SK-N-SH (cell line): ENCODE data around the gene APOLD1. TPM values are rescaled to one million over a fixed set of nuclear protein-coding genes. Genes with fewer than 3 reads are reported as not detected.

Experiments used
- CTCF ChIA-PET: fragments of 300-600, 350-600 bp; formaldehyde crosslinking; extraction: SDS; loops from one replicate; lab custom pipeline; 2021; lab: Yijun Ruan, JAX
- POLR2A ChIA-PET: fragments of 350-600 bp; sonication (Branson Sonifier 250); formaldehyde crosslinking; extraction: SDS; loops from one replicate; lab custom pipeline; 2020; ENCODE audit warnings: antibody characterized with exemption, inconsistent platforms; lab: Yijun Ruan, JAX
- DNase-seq: peaks from one replicate; pipeline ENCODE4 v3.0.0; 2012
- H2AFZ ChIP-seq: fragments of 200-600 bp; sonication (generic); 2 replicates; pipeline ENCODE4 v1.8.1; 2016; ENCODE audit warnings: antibody characterized with exemption, mild to moderate bottlenecking, low read depth
- H3F3A ChIP-seq: fragments of 200-600 bp; sonication (generic); replicated peaks from 2 replicates; pipeline ENCODE3; 2016; ENCODE audit warnings: antibody characterized with exemption, mild to moderate bottlenecking; ENCODE audit not compliant: insufficient read depth
- H3K27ac ChIP-seq, 2 experiments: fragments of 200-500 bp in 1 of 2; fragments of 200-600 bp in 1 of 2; sonication (Bioruptor generic) in 1 of 2; sonication (generic), shearing (Covaris generic) in 1 of 2; 2 replicates each; pipeline versions ENCODE4 v1.5.1 to v1.6.1; 2014 to 2016; ENCODE audit warnings: low read depth in 2 of 2, inconsistent platforms in 1 of 2, low read length in 1 of 2, mild to moderate bottlenecking in 1 of 2, mixed read lengths in 1 of 2
- H3K27me3 ChIP-seq: fragments of 200-600 bp; sonication (generic), shearing (Covaris generic); 2 replicates; pipeline ENCODE4 v1.6.1; 2016; ENCODE audit warnings: mixed run types; ENCODE audit not compliant: insufficient read depth
- H3K36me3 ChIP-seq, 2 experiments: fragments of 200-500 bp in 1 of 2; fragments of 200-600 bp in 1 of 2; sonication (Bioruptor generic) in 1 of 2; sonication (generic) in 1 of 2; replicated peaks in 1 of 2; 2 replicates each; pipeline versions ENCODE3 to v1.5.1; 2014 to 2016; ENCODE audit warnings: low read length in 1 of 2, mild to moderate bottlenecking in 1 of 2; ENCODE audit not compliant: insufficient read depth in 2 of 2, control insufficient read depth in 1 of 2
- H3K4me1 ChIP-seq, 2 experiments: fragments of 200-500 bp in 1 of 2; fragments of 200-600 bp in 1 of 2; sonication (Bioruptor generic) in 1 of 2; sonication (generic), shearing (Covaris generic) in 1 of 2; 2 replicates each; pipeline versions ENCODE4 v1.5.1 to v1.6.1; 2014 to 2016; ENCODE audit warnings: low read depth in 1 of 2, low read length in 1 of 2, mixed run types in 1 of 2; ENCODE audit not compliant: insufficient read depth in 2 of 2, control insufficient read depth in 1 of 2
- H3K4me2 ChIP-seq: fragments of 200-600 bp; sonication (generic), shearing (Covaris generic); 2 replicates; pipeline ENCODE4 v1.6.1; 2017; ENCODE audit warnings: mixed run types
- H3K4me3 ChIP-seq, 2 experiments: fragments of 200-500 bp in 1 of 2; fragments of 200-600 bp in 1 of 2; sonication (Bioruptor generic) in 1 of 2; sonication (generic), shearing (Covaris generic) in 1 of 2; 2 replicates each; pipeline versions ENCODE4 v1.5.1 to v1.8.1; 2014 to 2016; ENCODE audit warnings: low read depth in 2 of 2, inconsistent platforms in 1 of 2, low read length in 1 of 2, mild to moderate bottlenecking in 1 of 2, mixed read lengths in 1 of 2, moderate library complexity in 1 of 2
- H3K79me2 ChIP-seq: fragments of 200-600 bp; sonication (generic); 2 replicates; pipeline ENCODE4 v1.8.1; 2017; ENCODE audit warnings: mild to moderate bottlenecking; ENCODE audit not compliant: insufficient read depth
- H3K9ac ChIP-seq: fragments of 200-600 bp; sonication (generic); 2 replicates; pipeline ENCODE4 v1.6.1; 2017; ENCODE audit warnings: mixed run types
- H3K9me2 ChIP-seq: fragments of 200-600 bp; sonication (generic); 2 replicates; pipeline ENCODE4 v1.6.1; 2017; ENCODE audit warnings: mixed run types
- H3K9me3 ChIP-seq: fragments of 200-600 bp; sonication (generic); 2 replicates; pipeline ENCODE4 v1.6.1; 2017; ENCODE audit warnings: mixed run types, mild to moderate bottlenecking, moderate library complexity
- H4K20me1 ChIP-seq: fragments of 200-600 bp; sonication (generic); 2 replicates; pipeline ENCODE4 v1.6.1; 2017; ENCODE audit warnings: mild to moderate bottlenecking, mixed run types; ENCODE audit not compliant: insufficient read depth
- CTCF ChIP-seq: fragments of 200-600 bp; sonication (generic); IDR thresholded peaks from 2 replicates; pipeline ENCODE4 v1.6.1; 2017; ENCODE audit warnings: antibody characterized with exemption, mild to moderate bottlenecking, moderate library complexity
- ELF1 ChIP-seq: IDR thresholded peaks from 2 replicates; pipeline ENCODE4 v1.4.0; 2012
- FOSL2 ChIP-seq: IDR thresholded peaks from 2 replicates; pipeline ENCODE4 v1.4.0; 2012; ENCODE audit warnings: low read depth, mild to moderate bottlenecking, moderate library complexity, borderline replicate concordance
- FOXM1 ChIP-seq: IDR thresholded peaks from 2 replicates; pipeline ENCODE4 v1.4.0; 2012; ENCODE audit warnings: low read depth, mild to moderate bottlenecking
- GABPA ChIP-seq: IDR thresholded peaks from 2 replicates; pipeline ENCODE4 v1.4.0; 2012; ENCODE audit warnings: low read depth, mild to moderate bottlenecking
- NFIC ChIP-seq: IDR thresholded peaks from 2 replicates; pipeline ENCODE4 v1.4.0; 2012; ENCODE audit warnings: borderline replicate concordance
- RAD21 ChIP-seq: IDR thresholded peaks from 2 replicates; pipeline ENCODE4 v1.6.1; 2012; ENCODE audit warnings: mild to moderate bottlenecking, low read length
- RCOR1 ChIP-seq: fragments of 150-350 bp; IDR thresholded peaks from 2 replicates; pipeline ENCODE4 v1.6.1; 2017; ENCODE audit warnings: antibody characterized with exemption, low read length
- SMC3 ChIP-seq: IDR thresholded peaks from 2 replicates; pipeline ENCODE4 v1.6.1; 2012; ENCODE audit warnings: low read depth, low read length, improper control_type of control experiment
- TEAD4 ChIP-seq: IDR thresholded peaks from 2 replicates; pipeline ENCODE4 v1.4.0; 2012; ENCODE audit warnings: mild to moderate bottlenecking, borderline replicate concordance; ENCODE audit not compliant: insufficient read depth
- ZBTB33 ChIP-seq: IDR thresholded peaks from 2 replicates; pipeline ENCODE4 v1.4.0; 2012; ENCODE audit warnings: low read depth, borderline replicate concordance
- WGBS: methylation state at CpG from one replicate; pipeline ENCODE4 v1.1.6; 2017; ENCODE audit warnings: low lambda C conversion rate; 5-methylcytosine and 5-hydroxymethylcytosine counted together
- polyA plus RNA-seq, 3 experiments: library from polyadenylated mRNA; depleted of rRNA; stranded (reverse); fragments of >200 nt; gene quantifications; 2 replicates each; pipeline ENCODE4 v1.2.3, GENCODE V29; 2012
- TF ChIP-seq, protein P1 (sequence below): IDR thresholded peaks from 2 replicates; pipeline ENCODE4 v1.4.0; 2012; ENCODE audit warnings: low read depth
- TF ChIP-seq, protein P2 (sequence below): IDR thresholded peaks from 2 replicates; pipeline ENCODE4; 2012

APOLD1 gene
- polyA plus RNA-seq, 1 of the 3 experiments (the other 2 are of a cell fraction) = 1.7 TPM

- Histone ChIP-seq H3K27ac (peak overlapping the region in 1 of 2 experiments; percentile 76; a peak in 1 of 4 replicates), H3K79me2 (no peaks in the 10 kb centered on the region), H3K9me2 (no peaks in the 10 kb centered on the region)
- CTCF ChIA-PET = interaction anchor here (0.5 to 3.2 kb wide), 43 partner anchors 9 to 383 kb away, joined by 3 to 19 read pairs (median 4); partner anchors contain the start of genes APOLD1, DDX47 and GPRC5A
- POLR2A ChIA-PET = no interaction called here
- no peak for TF ChIP-seq RCOR1
- peak; percentile 74 for TF ChIP-seq CTCF
- TF ChIP-seq FOSL2 = peak; percentile 22; the same call in 1 of the 2 replicates
- TF ChIP-seq NFIC = no peak
- TF ChIP-seq, protein P1, sequence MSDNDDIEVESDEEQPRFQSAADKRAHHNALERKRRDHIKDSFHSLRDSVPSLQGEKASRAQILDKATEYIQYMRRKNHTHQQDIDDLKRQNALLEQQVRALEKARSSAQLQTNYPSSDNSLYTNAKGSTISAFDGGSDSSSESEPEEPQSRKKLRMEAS = no peak
- peak; percentile 55 for TF ChIP-seq SMC3
- peak; percentile 60 for TF ChIP-seq RAD21
- TF ChIP-seq, all 33 proteins: peak for 4
- Histone ChIP-seq H2AFZ (no peak overlapping the region), H3K27me3 (no peaks in the 10 kb centered on the region), H3K4me2 (no peak overlapping the region; the same call in 1 of the 2 replicates), H3F3A (peaks cover 44% of the 10 kb centered on the region), H3K9me3 (no peaks in the 10 kb centered on the region), H3K4me3 (no peak overlapping the region), H4K20me1 (no peaks in the 10 kb centered on the region), H3K4me1 (peaks cover 0 to 39% of the 10 kb centered on the region in 2 experiments; a peak in 3 of 4 replicates), H3K9ac (no peak overlapping the region), H3K36me3 (peaks cover 14 to 15% of the 10 kb centered on the region in 2 experiments)
- DNase-seq = peak; percentile 66
- WGBS = 74% methylated on average over 15 of the region's 15 CpGs
Observed at GRCh38 chr12:12837025-12837812, 51.8 kb downstream of the APOLD1 start.

- H3K4me2 ChIP-seq = no peak overlapping the region; the same call in 1 of the 2 replicates
Observed at GRCh38 chr12:12837813-12838153, 52.3 kb downstream of the APOLD1 start.

More at GRCh38 chr12:12837813-12838153, 52.3 kb downstream of the APOLD1 start:
- Histone ChIP-seq H3K4me3 (no peak overlapping the region), H3K27me3 (no peaks in the 10 kb centered on the region), H3K36me3 (peaks cover 9 to 10% of the 10 kb centered on the region in 2 experiments), H3K4me1 (peaks cover 0 to 39% of the 10 kb centered on the region in 2 experiments; a peak in 3 of 4 replicates), H3K9me2 (no peaks in the 10 kb centered on the region), H3F3A (peaks cover 44% of the 10 kb centered on the region), H3K9me3 (no peaks in the 10 kb centered on the region), H2AFZ (no peak overlapping the region), H4K20me1 (no peaks in the 10 kb centered on the region), H3K79me2 (no peaks in the 10 kb centered on the region), H3K9ac (no peak overlapping the region), H3K27ac (peak overlapping the region in 1 of 2 experiments; percentile 76; a peak in 2 of 4 replicates)
- ChIA-PET POLR2A (no interaction called here), CTCF (interaction anchor here (0.6 to 3.2 kb wide), 11 partner anchors 11 to 382 kb away, joined by 3 to 18 read pairs (median 4); partner anchors contain the start of gene DDX47)
- DNase-seq = no peak
- TF ChIP-seq ELF1 (no peak), FOXM1 (no peak), GABPA (no peak), ZBTB33 (no peak), TEAD4 (no peak)
- TF ChIP-seq, protein P2, sequence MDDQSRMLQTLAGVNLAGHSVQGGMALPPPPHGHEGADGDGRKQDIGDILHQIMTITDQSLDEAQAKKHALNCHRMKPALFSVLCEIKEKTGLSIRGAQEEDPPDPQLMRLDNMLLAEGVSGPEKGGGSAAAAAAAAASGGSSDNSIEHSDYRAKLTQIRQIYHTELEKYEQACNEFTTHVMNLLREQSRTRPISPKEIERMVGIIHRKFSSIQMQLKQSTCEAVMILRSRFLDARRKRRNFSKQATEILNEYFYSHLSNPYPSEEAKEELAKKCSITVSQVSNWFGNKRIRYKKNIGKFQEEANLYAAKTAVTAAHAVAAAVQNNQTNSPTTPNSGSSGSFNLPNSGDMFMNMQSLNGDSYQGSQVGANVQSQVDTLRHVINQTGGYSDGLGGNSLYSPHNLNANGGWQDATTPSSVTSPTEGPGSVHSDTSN = no peak
- 84% methylated on average over 3 of the region's 3 CpGs for WGBS
